Parathyroid adenoma (tissue), 2 donors: ENCODE measurements around the gene EPAS1.

Experiments
- H2AFZ ChIP-seq: fragments of 300-600 bp; sonication (generic); one replicate; pipeline ENCODE4 v1.7.0; 2017; ENCODE audit warnings: antibody characterized with exemption, mild to moderate bottlenecking
- H3K27ac ChIP-seq: fragments of 300-600 bp; sonication (generic); one replicate; pipeline ENCODE4 v1.7.0; 2017
- H3K27me3 ChIP-seq: fragments of 300-600 bp; sonication (generic); one replicate; pipeline ENCODE4 v1.7.0; 2017; ENCODE audit warnings: low read length; ENCODE audit not compliant: control insufficient read depth, insufficient read depth
- H3K36me3 ChIP-seq: fragments of 300-600 bp; sonication (generic); one replicate; pipeline ENCODE4 v1.7.0; 2017; ENCODE audit warnings: low read length; ENCODE audit not compliant: control insufficient read depth, insufficient read depth
- H3K4me1 ChIP-seq: fragments of 300-600 bp; sonication (generic); one replicate; pipeline ENCODE4 v1.7.0; 2017; ENCODE audit warnings: control low read depth
- H3K4me2 ChIP-seq: fragments of 300-600 bp; sonication (generic); one replicate; pipeline ENCODE4 v1.7.0; 2017; ENCODE audit warnings: low read length
- H3K4me3 ChIP-seq: fragments of 300-600 bp; sonication (generic); one replicate; pipeline ENCODE4 v1.7.0; 2017; ENCODE audit warnings: low read depth, low read length
- H3K79me2 ChIP-seq: fragments of 300-600 bp; sonication (generic); one replicate; pipeline ENCODE4 v1.7.0; 2017; ENCODE audit warnings: control low read depth
- H3K9ac ChIP-seq: fragments of 300-600 bp; sonication (generic); one replicate; pipeline ENCODE4 v1.7.0; 2017; ENCODE audit warnings: mild to moderate bottlenecking
- H3K9me3 ChIP-seq: fragments of 300-600 bp; sonication (generic); one replicate; pipeline ENCODE4 v1.7.0; 2017; ENCODE audit warnings: low read length; ENCODE audit not compliant: control insufficient read depth
- TF ChIP-seq, protein P1 (sequence below): fragments of 300-600 bp; sonication (generic); IDR thresholded peaks from one replicate; pipeline ENCODE4 v1.7.0; 2017; ENCODE audit warnings: antibody characterized with exemption, mild to moderate bottlenecking
- donor health status: primary hyperparathyroidism.

EPAS1 gene

GRCh38 chr2:46270384-46270783 lies 26.8 kb upstream of the EPAS1 start:
- Histone ChIP-seq H3K79me2 (no peaks in the 10 kb centered on the region), H3K27ac (peak overlapping the region; percentile 11), H3K9ac (no peak overlapping the region), H3K4me3 (no peak overlapping the region), H3K27me3 (no peaks in the 10 kb centered on the region), H3K9me3 (no peaks in the 10 kb centered on the region), H2AFZ (no peak overlapping the region), H3K36me3 (no peaks in the 10 kb centered on the region), H3K4me1 (no peaks in the 10 kb centered on the region), H3K4me2 (no peak overlapping the region)
- TF ChIP-seq, protein P1, sequence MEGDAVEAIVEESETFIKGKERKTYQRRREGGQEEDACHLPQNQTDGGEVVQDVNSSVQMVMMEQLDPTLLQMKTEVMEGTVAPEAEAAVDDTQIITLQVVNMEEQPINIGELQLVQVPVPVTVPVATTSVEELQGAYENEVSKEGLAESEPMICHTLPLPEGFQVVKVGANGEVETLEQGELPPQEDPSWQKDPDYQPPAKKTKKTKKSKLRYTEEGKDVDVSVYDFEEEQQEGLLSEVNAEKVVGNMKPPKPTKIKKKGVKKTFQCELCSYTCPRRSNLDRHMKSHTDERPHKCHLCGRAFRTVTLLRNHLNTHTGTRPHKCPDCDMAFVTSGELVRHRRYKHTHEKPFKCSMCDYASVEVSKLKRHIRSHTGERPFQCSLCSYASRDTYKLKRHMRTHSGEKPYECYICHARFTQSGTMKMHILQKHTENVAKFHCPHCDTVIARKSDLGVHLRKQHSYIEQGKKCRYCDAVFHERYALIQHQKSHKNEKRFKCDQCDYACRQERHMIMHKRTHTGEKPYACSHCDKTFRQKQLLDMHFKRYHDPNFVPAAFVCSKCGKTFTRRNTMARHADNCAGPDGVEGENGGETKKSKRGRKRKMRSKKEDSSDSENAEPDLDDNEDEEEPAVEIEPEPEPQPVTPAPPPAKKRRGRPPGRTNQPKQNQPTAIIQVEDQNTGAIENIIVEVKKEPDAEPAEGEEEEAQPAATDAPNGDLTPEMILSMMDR, result no peak

DNA sequence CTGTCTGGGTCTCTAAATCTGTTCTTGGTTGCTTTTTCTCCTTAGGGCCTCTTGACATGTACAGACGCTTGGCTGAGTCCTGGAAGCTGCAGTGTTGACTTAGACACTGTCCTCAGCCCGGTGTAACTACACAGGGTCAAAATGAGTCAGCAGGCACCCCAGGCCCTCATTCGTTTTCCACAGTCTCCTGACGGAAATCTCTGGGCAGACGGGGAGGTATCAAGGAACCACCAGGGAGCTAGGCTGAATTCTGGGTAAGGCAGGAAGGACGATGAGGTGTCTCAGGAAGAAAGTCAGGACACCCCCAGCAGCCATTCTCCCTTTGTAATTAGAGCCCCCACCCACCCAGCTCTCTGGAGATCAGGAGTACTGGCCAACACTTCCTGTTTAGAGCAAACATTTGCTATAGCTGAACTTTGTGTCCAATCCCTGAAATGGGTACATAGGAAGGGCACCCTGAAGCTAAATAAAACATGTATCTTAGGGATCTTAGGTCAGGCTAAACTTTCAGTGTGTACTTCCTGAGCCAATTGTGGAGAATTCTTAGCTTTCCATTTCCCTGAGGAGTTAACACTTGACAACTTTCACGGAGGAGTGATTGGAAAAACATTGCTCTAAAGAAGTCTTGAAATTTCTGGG lies 23.9 kb upstream of the EPAS1 start:
- Histone ChIP-seq H3K36me3 (no peaks in the 10 kb centered on the region), H3K27me3 (no peaks in the 10 kb centered on the region), H3K4me1 (no peaks in the 10 kb centered on the region), H3K79me2 (no peaks in the 10 kb centered on the region), H3K9me3 (no peaks in the 10 kb centered on the region), H3K4me2 (no peak overlapping the region), H3K27ac (peak overlapping the region; percentile 65), H3K9ac (no peak overlapping the region), H3K4me3 (no peak overlapping the region), H2AFZ (no peak overlapping the region)
- TF ChIP-seq, protein P1, result no peak

DNA sequence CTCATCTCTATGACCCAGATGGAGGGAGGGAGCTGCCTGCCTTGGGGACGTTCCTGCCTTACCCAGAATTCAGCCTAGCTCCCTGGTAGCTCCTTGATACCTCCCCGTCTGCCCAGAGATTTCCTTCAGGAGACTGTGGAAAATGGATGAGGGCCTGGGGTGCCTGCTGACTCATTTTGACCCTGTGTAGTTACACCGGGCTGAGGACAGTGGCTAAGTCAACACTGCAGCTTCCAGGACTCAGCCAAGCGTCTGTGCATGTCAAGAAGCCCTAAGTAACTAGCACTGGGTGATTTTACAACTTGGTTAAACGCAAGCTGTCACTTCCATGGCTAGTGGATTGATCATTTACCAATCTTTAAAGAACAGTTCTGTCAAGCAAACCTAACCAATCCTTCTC lies 23.3 kb upstream of the EPAS1 start:
- Histone ChIP-seq H3K4me1 (no peaks in the 10 kb centered on the region), H3K9ac (no peak overlapping the region), H2AFZ (no peak overlapping the region), H3K27ac (peak overlapping the region; percentile 65), H3K9me3 (no peaks in the 10 kb centered on the region), H3K4me2 (no peak overlapping the region), H3K27me3 (no peaks in the 10 kb centered on the region), H3K36me3 (no peaks in the 10 kb centered on the region), H3K4me3 (no peak overlapping the region), H3K79me2 (no peaks in the 10 kb centered on the region)
- TF ChIP-seq, protein P1, result no peak

DNA sequence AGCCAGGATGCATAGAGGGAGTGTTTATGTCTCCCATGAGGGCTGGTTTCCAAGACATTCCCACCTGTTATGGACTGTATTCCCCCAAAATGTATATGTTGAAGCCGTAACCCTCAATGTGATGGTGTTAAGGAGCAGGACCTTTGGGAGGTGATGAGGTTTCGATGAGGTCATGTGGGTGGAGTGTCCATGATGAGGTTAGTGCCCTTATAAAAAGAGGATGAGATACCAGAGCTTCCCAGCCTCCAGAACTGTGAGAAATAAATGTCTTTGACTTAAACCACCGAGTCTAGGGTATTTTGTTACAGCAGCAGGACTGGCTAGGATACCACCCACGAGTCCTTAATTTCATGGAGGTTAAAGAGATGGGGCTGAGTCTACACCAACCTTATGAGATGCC lies 22.6 kb upstream of the EPAS1 start:
- Histone ChIP-seq H3K9ac (no peak overlapping the region), H3K4me1 (no peaks in the 10 kb centered on the region), H3K79me2 (no peaks in the 10 kb centered on the region), H3K36me3 (no peaks in the 10 kb centered on the region), H3K27me3 (no peaks in the 10 kb centered on the region), H2AFZ (no peak overlapping the region), H3K4me2 (no peak overlapping the region), H3K27ac (peak overlapping the region; percentile 65), H3K4me3 (no peak overlapping the region), H3K9me3 (no peaks in the 10 kb centered on the region)
- TF ChIP-seq, protein P1, result no peak

- Histone ChIP-seq H3K4me3 (no peak overlapping the region), H3K4me2 (no peak overlapping the region), H3K27me3 (no peaks in the 10 kb centered on the region), H3K9me3 (no peaks in the 10 kb centered on the region), H3K27ac (peak overlapping the region; percentile 61), H3K4me1 (no peaks in the 10 kb centered on the region), H3K79me2 (no peaks in the 10 kb centered on the region), H3K36me3 (no peaks in the 10 kb centered on the region), H2AFZ (no peak overlapping the region), H3K9ac (no peak overlapping the region)
- TF ChIP-seq, protein P1, result no peak
These were observed 21.2 kb upstream of the EPAS1 start for GRCh38 chr2:46275995-46276394.
